NCI-H146 treated with DMSO at 0.1 percent for 48 hours (cell line): ENCODE measurements around the gene GBX1.

ENCODE experiments used
- DNase-seq: peaks from one replicate; lab custom pipeline; 2025; ENCODE audit not compliant: unreplicated experiment; lab: John Stamatoyannopoulos, UW

The GBX1 gene

GRCh38 chr7:151167197-151167961 is at the start of gene GBX1:
GBX1 (minus strand) TSS chr7:151167694; CDS start chr7:151167548, 146 bp downstream.
- no peak for DNase-seq

GRCh38 chr7:151215396-151215795 is 47.9 kb upstream of the GBX1 start:
- DNase-seq: no peak

GRCh38 chr7:151213826-151214225 is 46.3 kb upstream of the GBX1 start:
- DNase-seq: no peak

- no peak for DNase-seq
These were observed 45.1 kb upstream of the GBX1 start for GRCh38 chr7:151212626-151213025.

- no peak for DNase-seq
These were observed 43.8 kb upstream of the GBX1 start for GRCh38 chr7:151211155-151211772.

- no peak for DNase-seq
These were observed 42.8 kb upstream of the GBX1 start, which contains the start of gene H2BK1 for GRCh38 chr7:151210087-151210854. H2BK1 (minus strand) TSS chr7:151210488; CDS start chr7:151210318, 170 bp downstream.

- no peak for DNase-seq
These were observed 42.1 kb upstream of the GBX1 start for GRCh38 chr7:151209588-151209987.

GRCh38 chr7:151208253-151208862 is 40.9 kb upstream of the GBX1 start:
- DNase-seq: no peak

- no peak for DNase-seq
These were observed 40.3 kb upstream of the GBX1 start for GRCh38 chr7:151207804-151208203.

GRCh38 chr7:151207315-151207714 is 39.8 kb upstream of the GBX1 start:
- no peak for DNase-seq

GRCh38 chr7:151206914-151207313 is 39.4 kb upstream of the GBX1 start:
- DNase-seq: no peak

- DNase-seq: no peak
These were observed 38.2 kb upstream of the GBX1 start for GRCh38 chr7:151205730-151206129.

GRCh38 chr7:151204383-151205032 is 37.0 kb upstream of the GBX1 start:
- DNase-seq: no peak

GRCh38 chr7:151202836-151203235 is 35.3 kb upstream of the GBX1 start:
- DNase-seq: no peak

- no peak for DNase-seq
These were observed 34.3 kb upstream of the GBX1 start for GRCh38 chr7:151201751-151202150.

GRCh38 chr7:151201344-151201743 is 33.9 kb upstream of the GBX1 start:
- DNase-seq: no peak

- no peak for DNase-seq
These were observed 31.7 kb upstream of the GBX1 start for GRCh38 chr7:151198945-151199848.

- no peak for DNase-seq
These were observed 30.4 kb upstream of the GBX1 start for GRCh38 chr7:151197932-151198331.

GRCh38 chr7:151195616-151196450 is 28.3 kb upstream of the GBX1 start:
- DNase-seq: no peak
